SK-N-SH treated with all-trans-retinoic acid at 6 μM for 48 hours (cell line): ENCODE data around the gene ARHGDIG.

Experiments
- ATAC-seq: fragments of 200-7000 bp; cut with Tn5 transposase; 3 replicates; pipeline ENCODE4 v1.9.1; 2020; ENCODE audit warnings: mild to moderate bottlenecking, moderate library complexity
- ARNTL ChIP-seq: fragments of 450-650 bp; formaldehyde crosslinking; IDR thresholded peaks from 2 replicates; pipeline ENCODE4 v1.5.0; 2020; ENCODE audit warnings: low read depth, mild to moderate bottlenecking, moderate library complexity, borderline replicate concordance
- BACH2 ChIP-seq: fragments of 250-450 bp; sonication (Bioruptor Pico); IDR thresholded peaks from 2 replicates; pipeline ENCODE4 v1.9.0; 2021; ENCODE audit warnings: mild to moderate bottlenecking, borderline replicate concordance
- CREB5 ChIP-seq: fragments of 250-450 bp; sonication (Bioruptor Pico); IDR thresholded peaks from 2 replicates; pipeline ENCODE4 v1.5.1; 2020; ENCODE audit warnings: low read depth, mild to moderate bottlenecking, moderate library complexity
- CSDC2 ChIP-seq: fragments of 250-450 bp; sonication (Bioruptor Pico); IDR thresholded peaks from 2 replicates; pipeline ENCODE4 v1.5.0; 2020; ENCODE audit warnings: mild to moderate bottlenecking, moderate library complexity
- CSRNP3 ChIP-seq: fragments of 250-450 bp; sonication (Bioruptor Pico); IDR thresholded peaks from 2 replicates; pipeline ENCODE4 v1.5.1; 2021; ENCODE audit warnings: mild to moderate bottlenecking, moderate library complexity
- ESRRG ChIP-seq: fragments of 250-450 bp; sonication (Bioruptor Pico); IDR thresholded peaks from 2 replicates; pipeline ENCODE4 v1.6.1; 2021; ENCODE audit warnings: mild to moderate bottlenecking
- GLIS3 ChIP-seq: fragments of 250-450 bp; sonication (Bioruptor Pico); IDR thresholded peaks from 2 replicates; pipeline ENCODE4 v1.5.0; 2020; ENCODE audit warnings: mild to moderate bottlenecking, moderate library complexity
- ISL1 ChIP-seq: fragments of 250-450 bp; sonication (Bioruptor Pico); IDR thresholded peaks from 2 replicates; pipeline ENCODE4 v2.1.2; 2022; ENCODE audit warnings: mild to moderate bottlenecking, moderate library complexity
- OSR1 ChIP-seq: fragments of 250-450 bp; sonication (Bioruptor Pico); IDR thresholded peaks from 2 replicates; pipeline ENCODE4 v1.8.0; 2022; ENCODE audit warnings: moderate library complexity, mild to moderate bottlenecking, inconsistent platforms
- PATZ1 ChIP-seq: fragments of 250-450 bp; sonication (Bioruptor Pico); IDR thresholded peaks from 2 replicates; pipeline ENCODE4 v1.8.0; 2020; ENCODE audit warnings: mild to moderate bottlenecking, moderate library complexity, borderline replicate concordance
- POU6F1 ChIP-seq: fragments of 250-450 bp; sonication (Bioruptor Pico); IDR thresholded peaks from 2 replicates; pipeline ENCODE4 v1.8.0; 2021; ENCODE audit warnings: low read depth, mild to moderate bottlenecking, moderate library complexity, borderline replicate concordance
- PPARA ChIP-seq: fragments of 250-450 bp; sonication (Bioruptor Pico); IDR thresholded peaks from 2 replicates; pipeline ENCODE4 v1.5.0; 2020; ENCODE audit warnings: mild to moderate bottlenecking, borderline replicate concordance
- RARB ChIP-seq: fragments of 250-450 bp; sonication (Bioruptor Pico); IDR thresholded peaks from 2 replicates; pipeline ENCODE4 v1.8.0; 2021; ENCODE audit warnings: mild to moderate bottlenecking, moderate library complexity
- SNAI2 ChIP-seq: fragments of 250-450 bp; sonication (Bioruptor Pico); IDR thresholded peaks from 2 replicates; pipeline ENCODE4 v1.5.0; 2020; ENCODE audit warnings: mild to moderate bottlenecking, moderate library complexity
- TCF4 ChIP-seq: fragments of 250-450 bp; sonication (Bioruptor Pico); IDR thresholded peaks from 2 replicates; pipeline ENCODE4 v1.8.0; 2021; ENCODE audit warnings: mild to moderate bottlenecking, moderate library complexity, borderline replicate concordance
- TOX ChIP-seq: fragments of 250-450 bp; sonication (Bioruptor Pico); IDR thresholded peaks from 2 replicates; pipeline ENCODE4 v1.8.0; 2021; ENCODE audit warnings: mild to moderate bottlenecking, moderate library complexity, borderline replicate concordance
- TSHZ2 ChIP-seq: fragments of 250-450 bp; sonication (Bioruptor Pico); IDR thresholded peaks from 2 replicates; pipeline ENCODE4 v1.5.0; 2020; ENCODE audit warnings: mild to moderate bottlenecking, moderate library complexity
- ZC3H10 ChIP-seq: fragments of 250-450 bp; sonication (Bioruptor Pico); IDR thresholded peaks from 2 replicates; pipeline ENCODE4 v1.5.1; 2021; ENCODE audit warnings: mild to moderate bottlenecking, moderate library complexity
- ZFP30 ChIP-seq: fragments of 450-650 bp; formaldehyde crosslinking; IDR thresholded peaks from 2 replicates; pipeline ENCODE4 v1.5.0; 2022; ENCODE audit warnings: mild to moderate bottlenecking, moderate library complexity
- ZNF70 ChIP-seq: fragments of 450-650 bp; formaldehyde crosslinking; IDR thresholded peaks from 2 replicates; pipeline ENCODE4 v1.5.0; 2020; ENCODE audit warnings: mild to moderate bottlenecking, moderate library complexity
- ZNF8 ChIP-seq: fragments of 450-650 bp; formaldehyde crosslinking; IDR thresholded peaks from 2 replicates; pipeline ENCODE4 v1.5.0; 2020; ENCODE audit warnings: mild to moderate bottlenecking, moderate library complexity

The ARHGDIG gene

GRCh38 chr16:322476-323143, 42.2 kb downstream of the ARHGDIG start (continued):
- TF ChIP-seq CREB5 (CRISPR knock-in tag) (no peak), SNAI2 (CRISPR knock-in tag) (no peak)

GRCh38 chr16:324201-324450, 43.7 kb downstream of the ARHGDIG start:
- no peak for ATAC-seq
- TF ChIP-seq CSRNP3 (CRISPR knock-in tag) (no peak), ESRRG (CRISPR knock-in tag) (no peak), SNAI2 (CRISPR knock-in tag) (no peak), ZFP30 (CRISPR knock-in tag) (no peak), TSHZ2 (CRISPR knock-in tag) (no peak), PPARA (CRISPR knock-in tag) (no peak), ZNF8 (CRISPR knock-in tag) (no peak), TOX (no peak), ZC3H10 (CRISPR knock-in tag) (no peak), RARB (CRISPR knock-in tag) (no peak), ARNTL (CRISPR knock-in tag) (no peak), ISL1 (no peak), CREB5 (CRISPR knock-in tag) (no peak), TCF4 (CRISPR knock-in tag) (no peak), ZNF70 (CRISPR knock-in tag) (no peak), PATZ1 (CRISPR knock-in tag) (no peak), OSR1 (CRISPR knock-in tag) (no peak), GLIS3 (CRISPR knock-in tag) (no peak), BACH2 (CRISPR knock-in tag) (no peak)
- TF ChIP-seq, all 23 proteins: peak for 0

GRCh38 chr16:324451-325334, 44.3 kb downstream of the ARHGDIG start:
- no peak for ATAC-seq
- TF ChIP-seq TOX (no peak), ZC3H10 (CRISPR knock-in tag) (no peak), OSR1 (CRISPR knock-in tag) (no peak), CSRNP3 (CRISPR knock-in tag) (no peak), CREB5 (CRISPR knock-in tag) (no peak), CSDC2 (CRISPR knock-in tag) (no peak), ESRRG (CRISPR knock-in tag) (no peak), POU6F1 (CRISPR knock-in tag) (no peak), PPARA (CRISPR knock-in tag) (no peak)
